Hepatocyte (in vitro differentiated cells): Measurements from ENCODE around the gene ACACB. TPM values are rescaled to one million over a fixed set of nuclear protein-coding genes. Genes with fewer than 3 reads are reported as not detected.

ENCODE experiments used
- DNase-seq: peaks from one replicate; pipeline ENCODE4 v3.0.0-alpha.2; 2016; ENCODE audit warnings: low spot score
- H2AFZ ChIP-seq: fragments of 200-600 bp; sonication (generic); 2 replicates; pipeline ENCODE4 v1.6.0; 2016; ENCODE audit warnings: antibody characterized with exemption, mild to moderate bottlenecking
- H3K27ac ChIP-seq: fragments of 200-600 bp; sonication (generic); 2 replicates; pipeline ENCODE4 v1.5.1; 2016; ENCODE audit warnings: mild to moderate bottlenecking
- H3K27me3 ChIP-seq: fragments of 200-600 bp; sonication (generic); 2 replicates; pipeline ENCODE4 v1.6.1; 2016
- H3K36me3 ChIP-seq: fragments of 200-600 bp; sonication (generic); replicated peaks from 2 replicates; pipeline ENCODE4 v1.5.1; 2016; ENCODE audit warnings: low read depth; ENCODE audit not compliant: insufficient read depth
- H3K4me1 ChIP-seq: fragments of 200-600 bp; sonication (generic); 2 replicates; pipeline ENCODE4 v1.5.1; 2016; ENCODE audit warnings: mild to moderate bottlenecking, moderate library complexity; ENCODE audit not compliant: insufficient read depth
- H3K4me2 ChIP-seq: fragments of 200-600 bp; sonication (generic); 2 replicates; pipeline ENCODE4 v1.6.0; 2016
- H3K4me3 ChIP-seq: fragments of 200-600 bp; sonication (generic); 2 replicates; pipeline ENCODE4 v1.5.1; 2016; ENCODE audit warnings: mild to moderate bottlenecking
- H3K79me2 ChIP-seq: fragments of 200-600 bp; sonication (generic); 2 replicates; pipeline ENCODE4 v1.6.0; 2017; ENCODE audit warnings: mild to moderate bottlenecking
- H3K9me2 ChIP-seq: fragments of 200-600 bp; sonication (generic); replicated peaks from 2 replicates; pipeline ENCODE4 v1.6.0; 2017; ENCODE audit warnings: mild to moderate bottlenecking; ENCODE audit not compliant: insufficient read depth
- H3K9me3 ChIP-seq: fragments of 200-600 bp; sonication (generic); 2 replicates; pipeline ENCODE4 v1.5.1; 2016; ENCODE audit warnings: low read depth, mild to moderate bottlenecking
- H4K20me1 ChIP-seq: fragments of 200-600 bp; sonication (generic); 2 replicates; pipeline ENCODE4 v1.6.0; 2016; ENCODE audit warnings: mild to moderate bottlenecking; ENCODE audit not compliant: insufficient read depth, poor library complexity, severe bottlenecking
- EZH2 ChIP-seq: fragments of 200-600 bp; sonication (generic); IDR thresholded peaks from 2 replicates; pipeline ENCODE4 v1.6.1; 2016; ENCODE audit warnings: antibody characterized with exemption, mild to moderate bottlenecking, borderline replicate concordance
- EZH2phosphoT487 ChIP-seq: fragments of 200-600 bp; sonication (generic); IDR thresholded peaks from one replicate; pipeline ENCODE4 v1.6.1; 2018; ENCODE audit warnings: antibody characterized with exemption, mild to moderate bottlenecking, low read depth, moderate library complexity; ENCODE audit not compliant: unreplicated experiment, severe bottlenecking
- WGBS: methylation state at CpG from one replicate; pipeline ENCODE4 v1.1.6; 2016; ENCODE audit warnings: low lambda C conversion rate; ENCODE audit errors: missing lambda C conversion rate; 5-methylcytosine and 5-hydroxymethylcytosine counted together
- polyA plus RNA-seq: library from polyadenylated mRNA; unstranded; fragments of >200 nt; fragmentation: Nextera tagmentation; extraction: Ambion mirVana; gene quantifications from 2 replicates; pipeline ENCODE4 v1.2.1, GENCODE V29; 2016
- total RNA-seq: library from RNA; depleted of rRNA; stranded (reverse); fragments of >200 nt; gene quantifications from 2 replicates; pipeline ENCODE4 v1.2.3, GENCODE V29; 2014
- TF ChIP-seq, protein P1 (sequence below): fragments of 200-600 bp; sonication (generic); IDR thresholded peaks from 2 replicates; pipeline ENCODE4 v1.5.1; 2016; ENCODE audit warnings: antibody characterized with exemption, mild to moderate bottlenecking; ENCODE audit not compliant: poor library complexity

Gene ACACB
- total and polyA plus RNA-seq, 2 experiments from 2014 or later: 3.9 to 9.3 TPM

DNA sequence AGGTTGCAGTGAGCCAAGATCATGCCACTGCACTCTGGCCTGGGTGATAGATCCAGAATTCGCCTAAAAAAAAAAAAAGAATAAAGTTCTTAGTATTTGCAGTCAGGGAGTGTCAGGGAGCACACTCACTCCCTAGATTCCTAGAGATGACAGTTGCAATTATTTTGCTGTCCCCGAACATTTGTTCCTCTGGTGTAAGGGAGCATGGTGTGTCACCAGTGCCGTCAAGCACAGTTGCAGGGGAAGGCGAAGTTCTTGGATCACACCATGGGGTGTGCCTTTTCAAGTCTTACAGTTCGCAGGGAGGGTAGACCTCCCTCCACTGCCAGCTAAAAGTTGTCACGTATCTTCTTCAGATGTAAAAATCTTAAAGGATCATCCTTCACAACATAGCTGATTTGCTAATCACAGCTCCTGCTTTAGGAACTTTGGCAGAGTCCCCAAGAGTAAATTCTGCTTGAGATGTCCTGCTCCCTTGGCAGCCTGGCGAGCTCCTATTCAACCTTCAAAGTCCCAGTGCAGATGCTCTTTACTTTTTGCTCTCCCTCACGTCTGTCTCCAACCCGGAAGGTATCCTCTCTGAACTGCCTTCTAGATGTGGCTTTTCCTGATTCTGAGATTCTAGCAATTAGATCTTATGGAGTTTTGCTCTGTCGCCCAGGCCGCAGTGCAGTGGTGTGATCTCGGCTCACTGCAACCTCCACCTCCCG lies 11.3 kb downstream of the ACACB start:
- Histone ChIP-seq H3K27ac (no peak overlapping the region), H4K20me1 (no peaks in the 10 kb centered on the region), H3K9me3 (no peaks in the 10 kb centered on the region), H3K4me1 (no peaks in the 10 kb centered on the region), H3K36me3 (no peaks in the 10 kb centered on the region), H3K4me3 (no peak overlapping the region), H3K4me2 (no peak overlapping the region), H3K79me2 (no peaks in the 10 kb centered on the region), H2AFZ (no peak overlapping the region), H3K27me3 (no peaks in the 10 kb centered on the region), H3K9me2 (no peaks in the 10 kb centered on the region)
- 88% methylated on average over 13 of the region's 13 CpGs for WGBS
- TF ChIP-seq EZH2phosphoT487 (no peak), EZH2 (no peak)
- TF ChIP-seq, protein P1, sequence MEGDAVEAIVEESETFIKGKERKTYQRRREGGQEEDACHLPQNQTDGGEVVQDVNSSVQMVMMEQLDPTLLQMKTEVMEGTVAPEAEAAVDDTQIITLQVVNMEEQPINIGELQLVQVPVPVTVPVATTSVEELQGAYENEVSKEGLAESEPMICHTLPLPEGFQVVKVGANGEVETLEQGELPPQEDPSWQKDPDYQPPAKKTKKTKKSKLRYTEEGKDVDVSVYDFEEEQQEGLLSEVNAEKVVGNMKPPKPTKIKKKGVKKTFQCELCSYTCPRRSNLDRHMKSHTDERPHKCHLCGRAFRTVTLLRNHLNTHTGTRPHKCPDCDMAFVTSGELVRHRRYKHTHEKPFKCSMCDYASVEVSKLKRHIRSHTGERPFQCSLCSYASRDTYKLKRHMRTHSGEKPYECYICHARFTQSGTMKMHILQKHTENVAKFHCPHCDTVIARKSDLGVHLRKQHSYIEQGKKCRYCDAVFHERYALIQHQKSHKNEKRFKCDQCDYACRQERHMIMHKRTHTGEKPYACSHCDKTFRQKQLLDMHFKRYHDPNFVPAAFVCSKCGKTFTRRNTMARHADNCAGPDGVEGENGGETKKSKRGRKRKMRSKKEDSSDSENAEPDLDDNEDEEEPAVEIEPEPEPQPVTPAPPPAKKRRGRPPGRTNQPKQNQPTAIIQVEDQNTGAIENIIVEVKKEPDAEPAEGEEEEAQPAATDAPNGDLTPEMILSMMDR: no peak
- DNase-seq: no peak

DNA sequence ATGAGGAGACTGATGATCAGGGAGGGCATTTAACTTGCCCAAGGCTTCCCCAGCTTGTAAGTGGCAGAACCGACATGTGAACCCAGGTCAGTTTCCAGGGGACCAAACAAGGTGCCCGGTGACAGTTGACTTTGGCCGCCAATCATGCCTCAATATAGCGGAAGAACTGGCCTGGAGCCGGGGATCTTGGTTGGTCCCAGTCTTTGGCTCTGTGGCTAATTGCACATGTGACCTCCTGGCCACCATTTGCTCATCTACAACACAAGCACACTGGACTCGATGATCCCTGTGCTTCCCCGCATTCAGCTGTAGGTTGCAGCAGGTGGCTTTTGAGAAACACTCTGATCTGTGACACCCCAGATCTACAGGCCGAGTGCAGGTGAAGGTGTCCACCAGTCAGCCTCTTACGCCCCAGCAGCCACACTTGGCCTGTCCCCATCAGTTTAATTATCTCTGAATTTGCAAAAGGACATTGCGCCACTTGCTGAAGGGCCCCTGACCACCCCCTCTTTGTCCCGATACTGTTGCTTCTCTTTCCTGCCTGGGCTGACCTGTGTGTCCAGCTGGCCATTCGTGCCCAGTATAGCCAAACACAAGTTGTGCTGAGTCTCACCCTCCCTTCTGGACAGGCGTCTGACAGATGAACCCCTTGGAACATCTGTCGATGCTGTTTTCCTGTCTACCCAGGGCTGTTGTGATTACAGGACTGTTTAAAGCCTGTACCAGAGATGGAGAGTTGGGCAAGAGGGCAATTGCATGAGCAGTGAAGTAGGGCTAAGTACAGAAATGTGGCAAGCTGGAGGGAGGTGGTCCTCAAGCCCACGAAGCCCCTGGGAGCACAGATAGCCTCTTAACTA lies 14.1 kb downstream of the ACACB start:
- Histone ChIP-seq H3K4me3 (no peak overlapping the region), H3K9me3 (no peaks in the 10 kb centered on the region), H3K4me1 (no peaks in the 10 kb centered on the region), H2AFZ (no peak overlapping the region), H3K79me2 (no peaks in the 10 kb centered on the region), H3K36me3 (no peaks in the 10 kb centered on the region), H4K20me1 (no peaks in the 10 kb centered on the region), H3K27ac (no peak overlapping the region), H3K4me2 (no peak overlapping the region), H3K9me2 (no peaks in the 10 kb centered on the region), H3K27me3 (no peaks in the 10 kb centered on the region)
- TF ChIP-seq, protein P1: no peak
- TF ChIP-seq EZH2: no peak
- no peak for TF ChIP-seq EZH2phosphoT487
- 91% methylated on average over 15 of the region's 15 CpGs for WGBS
- DNase-seq: no peak

DNA sequence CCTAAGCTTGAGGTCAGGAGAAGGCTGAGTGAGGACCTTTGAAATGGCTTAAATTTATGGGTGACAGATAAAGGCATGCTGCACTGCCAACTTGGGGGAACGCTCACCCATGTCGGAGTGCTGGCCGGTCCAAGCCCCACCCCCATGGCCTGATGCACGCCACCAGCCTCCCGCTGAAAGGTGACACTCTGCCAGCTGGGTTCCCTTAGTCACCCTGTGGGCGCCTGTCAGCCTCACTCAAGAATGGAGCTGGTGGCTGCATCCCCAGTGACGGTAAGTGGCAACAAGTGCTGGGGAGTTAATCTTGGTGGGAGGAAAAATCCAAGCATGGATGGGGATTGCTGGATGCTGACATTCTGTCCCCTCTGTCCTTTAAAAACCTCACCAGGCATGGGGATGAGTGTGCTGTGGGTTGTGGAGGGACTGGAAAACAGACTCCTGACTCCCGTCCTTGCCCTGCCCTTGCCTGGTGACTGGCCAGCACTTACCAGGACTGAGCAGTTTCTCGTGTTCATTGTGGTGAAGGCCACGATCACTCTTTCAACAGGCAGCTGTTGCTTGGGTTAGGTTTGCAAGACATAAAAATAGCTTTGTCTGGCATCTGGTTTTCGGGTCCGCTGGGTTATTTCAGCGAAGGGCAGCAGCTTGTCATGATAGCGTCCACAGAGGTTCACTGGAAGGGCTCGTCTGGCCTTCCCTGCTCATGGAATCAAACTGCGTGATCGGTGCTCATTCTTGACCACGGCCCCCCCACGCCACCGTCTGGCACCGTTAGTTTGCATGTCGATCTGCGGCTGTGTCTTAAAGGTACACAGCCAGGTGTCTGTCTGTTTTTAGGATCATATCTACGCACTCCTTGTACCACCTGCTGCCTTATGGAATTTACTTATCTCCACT lies 15.0 kb downstream of the ACACB start:
- H2AFZ ChIP-seq: no peak overlapping the region
- no peaks in the 10 kb centered on the region for H3K9me2 ChIP-seq
- no peak overlapping the region for H3K4me3 ChIP-seq
- 69% methylated on average over 24 of the region's 24 CpGs for WGBS
- TF ChIP-seq, protein P1: no peak
- TF ChIP-seq EZH2 (no peak), EZH2phosphoT487 (no peak)
- DNase-seq: no peak
- H3K27ac ChIP-seq: no peak overlapping the region
- no peaks in the 10 kb centered on the region for H3K4me1 ChIP-seq
- H3K27me3 ChIP-seq: no peaks in the 10 kb centered on the region
- H4K20me1 ChIP-seq: no peaks in the 10 kb centered on the region
- H3K4me2 ChIP-seq: no peak overlapping the region
- no peaks in the 10 kb centered on the region for H3K9me3 ChIP-seq
- H3K36me3 ChIP-seq: no peaks in the 10 kb centered on the region
- H3K79me2 ChIP-seq: no peaks in the 10 kb centered on the region
